Parathyroid adenoma (tissue), 2 donors: Measurements from ENCODE around the gene CACNA1C.

Experiments
- H2AFZ ChIP-seq: fragments of 300-600 bp; sonication (generic); one replicate; pipeline ENCODE4 v1.7.0; 2017; ENCODE audit warnings: antibody characterized with exemption, mild to moderate bottlenecking
- H3K27ac ChIP-seq: fragments of 300-600 bp; sonication (generic); one replicate; pipeline ENCODE4 v1.7.0; 2017
- H3K27me3 ChIP-seq: fragments of 300-600 bp; sonication (generic); one replicate; pipeline ENCODE4 v1.7.0; 2017; ENCODE audit warnings: low read length; ENCODE audit not compliant: control insufficient read depth, insufficient read depth
- H3K36me3 ChIP-seq: fragments of 300-600 bp; sonication (generic); one replicate; pipeline ENCODE4 v1.7.0; 2017; ENCODE audit warnings: low read length; ENCODE audit not compliant: control insufficient read depth, insufficient read depth
- H3K4me1 ChIP-seq: fragments of 300-600 bp; sonication (generic); one replicate; pipeline ENCODE4 v1.7.0; 2017; ENCODE audit warnings: control low read depth
- H3K4me2 ChIP-seq: fragments of 300-600 bp; sonication (generic); one replicate; pipeline ENCODE4 v1.7.0; 2017; ENCODE audit warnings: low read length
- H3K4me3 ChIP-seq: fragments of 300-600 bp; sonication (generic); one replicate; pipeline ENCODE4 v1.7.0; 2017; ENCODE audit warnings: low read depth, low read length
- H3K79me2 ChIP-seq: fragments of 300-600 bp; sonication (generic); one replicate; pipeline ENCODE4 v1.7.0; 2017; ENCODE audit warnings: control low read depth
- H3K9ac ChIP-seq: fragments of 300-600 bp; sonication (generic); one replicate; pipeline ENCODE4 v1.7.0; 2017; ENCODE audit warnings: mild to moderate bottlenecking
- H3K9me3 ChIP-seq: fragments of 300-600 bp; sonication (generic); one replicate; pipeline ENCODE4 v1.7.0; 2017; ENCODE audit warnings: low read length; ENCODE audit not compliant: control insufficient read depth
- CTCF ChIP-seq: fragments of 300-600 bp; sonication (generic); IDR thresholded peaks from one replicate; pipeline ENCODE4 v1.7.0; 2017; ENCODE audit warnings: antibody characterized with exemption, mild to moderate bottlenecking
- donor health status: primary hyperparathyroidism.

Gene CACNA1C

GRCh38 chr12:2507814-2508213 lies 455.0 kb downstream of the CACNA1C start:
- Histone ChIP-seq H3K4me2 (no peak overlapping the region), H3K36me3 (no peaks in the 10 kb centered on the region), H3K79me2 (no peaks in the 10 kb centered on the region), H3K9ac (no peak overlapping the region), H3K27me3 (no peaks in the 10 kb centered on the region), H2AFZ (no peak overlapping the region), H3K4me1 (peaks cover 3% of the 10 kb centered on the region), H3K9me3 (no peaks in the 10 kb centered on the region), H3K4me3 (no peak overlapping the region), H3K27ac (no peak overlapping the region)
- TF ChIP-seq CTCF: no peak

- no peak for TF ChIP-seq CTCF
- no peaks in the 10 kb centered on the region for H3K79me2 ChIP-seq
- H3K9ac ChIP-seq: no peak overlapping the region
- no peak overlapping the region for H3K4me3 ChIP-seq
- no peaks in the 10 kb centered on the region for H3K36me3 ChIP-seq
- H3K9me3 ChIP-seq: no peaks in the 10 kb centered on the region
- H3K4me1 ChIP-seq: peaks cover 16% of the 10 kb centered on the region
- H2AFZ ChIP-seq: no peak overlapping the region
- no peaks in the 10 kb centered on the region for H3K27me3 ChIP-seq
- no peak overlapping the region for H3K4me2 ChIP-seq
- no peak overlapping the region for H3K27ac ChIP-seq
Measured at GRCh38 chr12:2509137-2509536, 456.4 kb downstream of the CACNA1C start.

GRCh38 chr12:2510045-2510444 lies 457.3 kb downstream of the CACNA1C start:
- Histone ChIP-seq H3K4me1 (peaks cover 18% of the 10 kb centered on the region), H3K9ac (no peak overlapping the region), H3K79me2 (no peaks in the 10 kb centered on the region), H3K4me3 (no peak overlapping the region), H3K27ac (no peak overlapping the region), H2AFZ (no peak overlapping the region), H3K9me3 (no peaks in the 10 kb centered on the region), H3K36me3 (no peaks in the 10 kb centered on the region), H3K4me2 (no peak overlapping the region), H3K27me3 (no peaks in the 10 kb centered on the region)
- TF ChIP-seq CTCF: no peak

- no peak overlapping the region for H3K4me3 ChIP-seq
- H3K27ac ChIP-seq: no peak overlapping the region
- H3K27me3 ChIP-seq: no peaks in the 10 kb centered on the region
- H3K4me1 ChIP-seq: peaks cover 18% of the 10 kb centered on the region
- no peak overlapping the region for H3K9ac ChIP-seq
- H2AFZ ChIP-seq: peak overlapping the region; percentile 62
- no peaks in the 10 kb centered on the region for H3K9me3 ChIP-seq
- H3K36me3 ChIP-seq: no peaks in the 10 kb centered on the region
- no peak for TF ChIP-seq CTCF
- no peak overlapping the region for H3K4me2 ChIP-seq
- H3K79me2 ChIP-seq: no peaks in the 10 kb centered on the region
Measured at GRCh38 chr12:2513141-2514037, 460.6 kb downstream of the CACNA1C start.

GRCh38 chr12:2514038-2514340 lies 461.2 kb downstream of the CACNA1C start:
- Histone ChIP-seq H3K27ac (no peak overlapping the region), H3K9ac (no peak overlapping the region), H3K36me3 (no peaks in the 10 kb centered on the region), H3K4me1 (peaks cover 18% of the 10 kb centered on the region), H2AFZ (peak overlapping the region; percentile 62), H3K9me3 (no peaks in the 10 kb centered on the region), H3K4me2 (no peak overlapping the region), H3K4me3 (no peak overlapping the region), H3K27me3 (no peaks in the 10 kb centered on the region), H3K79me2 (no peaks in the 10 kb centered on the region)
- TF ChIP-seq CTCF: no peak
